NCI-H69 (cell line): ENCODE measurements around the gene GNAO1.

Experiments
- DNase-seq: peaks from one replicate; lab custom pipeline; 2025; lab: John Stamatoyannopoulos, UW

Gene GNAO1

GRCh38 chr16:56312028-56312300 is 120.7 kb downstream of the GNAO1 start:
- no peak for DNase-seq

DNA sequence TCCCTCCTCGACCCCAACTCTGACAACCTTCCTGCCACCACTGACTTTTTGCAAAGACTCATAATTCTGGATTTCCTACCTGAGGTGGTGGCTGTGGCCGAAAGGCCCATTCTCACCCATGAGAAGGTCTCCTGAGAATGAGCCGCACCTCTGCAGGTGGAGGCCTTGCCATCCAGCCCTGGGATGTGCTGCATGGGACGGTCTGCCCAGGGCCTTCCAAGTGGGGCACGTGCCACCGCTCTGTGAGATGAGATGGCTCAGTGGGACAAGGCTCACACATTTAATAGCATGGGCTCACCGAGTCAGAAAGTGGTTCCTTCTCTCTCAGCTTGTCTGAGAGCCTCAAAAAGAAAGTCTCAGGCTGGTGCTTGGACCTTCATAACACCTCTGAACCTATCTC is 121.3 kb downstream of the GNAO1 start:
- no peak for DNase-seq

DNA sequence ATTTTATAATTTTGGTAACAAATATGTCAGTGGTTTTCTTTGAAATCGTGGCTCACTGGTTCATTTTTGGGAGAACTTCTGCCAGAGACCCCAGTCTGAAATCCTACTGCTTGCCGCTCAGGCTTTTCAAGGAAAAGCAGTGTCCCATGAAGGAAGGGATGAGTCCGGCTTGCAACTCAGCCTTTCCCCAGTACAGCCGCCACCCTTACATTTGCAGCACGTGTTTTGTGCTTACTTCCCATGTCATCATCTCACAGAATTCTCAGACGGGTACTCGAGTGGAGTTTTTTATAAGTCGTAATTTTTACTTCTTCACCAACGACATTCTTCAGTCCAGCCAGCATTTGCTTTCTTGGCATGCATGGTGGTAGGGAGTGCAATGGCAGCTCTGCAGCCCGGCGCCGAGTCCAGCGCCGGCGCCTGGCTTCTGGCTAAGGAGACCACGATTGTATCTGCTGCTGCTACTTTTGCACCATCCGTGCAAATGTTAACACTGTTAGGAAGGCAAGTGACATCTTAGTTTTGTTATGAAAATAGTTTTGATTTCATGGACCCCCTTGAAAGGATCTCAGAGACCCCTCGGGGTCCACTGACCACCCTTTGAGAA is 123.1 kb downstream of the GNAO1 start:
- no peak for DNase-seq

DNA sequence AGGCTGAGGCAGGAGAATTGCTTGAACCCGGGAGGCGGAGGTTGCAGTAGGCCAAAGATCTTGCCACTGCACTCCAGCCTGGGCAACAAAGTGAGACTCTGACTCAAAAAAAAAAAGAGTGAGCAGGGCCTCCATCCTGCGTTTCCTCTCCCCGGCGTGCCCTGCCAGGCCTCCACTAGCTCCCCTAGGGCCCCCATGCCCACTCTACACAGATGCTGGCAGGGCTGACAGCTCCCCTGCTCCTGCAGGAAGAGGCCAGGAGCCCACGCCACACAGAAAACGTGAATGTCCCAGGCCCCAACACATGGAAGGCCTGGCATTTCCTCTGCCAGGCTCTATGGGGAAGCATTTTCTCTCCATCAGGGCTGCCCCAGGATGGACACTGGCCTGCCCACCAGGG is 124.7 kb downstream of the GNAO1 start:
- DNase-seq = no peak

DNA sequence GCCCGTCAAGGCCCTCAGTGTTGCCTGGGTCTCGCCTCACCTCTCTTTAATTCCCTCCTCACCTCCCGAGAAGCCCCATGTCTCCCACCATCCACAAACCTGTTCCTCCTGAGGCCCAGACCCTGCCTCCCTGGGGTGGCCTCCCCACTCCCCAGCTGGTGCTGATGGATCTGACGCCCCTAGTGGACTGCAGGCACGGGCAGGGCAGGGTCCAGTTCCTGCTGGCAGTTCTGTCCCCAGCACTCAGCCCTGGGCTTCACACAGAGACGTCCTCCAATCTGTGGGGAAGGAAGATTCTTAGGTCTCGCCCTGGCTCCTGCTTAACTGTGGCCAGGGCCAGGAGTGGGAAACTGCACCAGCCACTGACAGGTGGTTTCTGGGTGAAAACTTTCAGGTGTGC is 125.3 kb downstream of the GNAO1 start:
- DNase-seq = no peak

GRCh38 chr16:56317998-56318826 is 126.9 kb downstream of the GNAO1 start:
- peak; percentile 73 for DNase-seq

DNA sequence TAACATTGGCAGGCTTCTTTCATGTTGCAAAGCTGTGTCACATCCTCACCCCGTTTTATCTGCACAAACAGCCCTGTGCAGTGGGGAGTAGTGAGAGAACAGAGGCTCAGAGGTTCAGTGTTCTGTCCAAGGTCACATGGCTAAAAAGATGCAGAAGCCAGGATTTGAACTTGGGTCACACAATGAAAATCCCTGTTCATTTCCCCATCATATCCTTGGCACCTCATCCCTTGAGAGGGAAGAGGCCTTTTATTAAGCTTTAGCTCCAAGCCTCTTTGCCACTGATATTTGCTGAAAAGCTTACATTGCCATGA is 127.5 kb downstream of the GNAO1 start:
- DNase-seq = no peak

DNA sequence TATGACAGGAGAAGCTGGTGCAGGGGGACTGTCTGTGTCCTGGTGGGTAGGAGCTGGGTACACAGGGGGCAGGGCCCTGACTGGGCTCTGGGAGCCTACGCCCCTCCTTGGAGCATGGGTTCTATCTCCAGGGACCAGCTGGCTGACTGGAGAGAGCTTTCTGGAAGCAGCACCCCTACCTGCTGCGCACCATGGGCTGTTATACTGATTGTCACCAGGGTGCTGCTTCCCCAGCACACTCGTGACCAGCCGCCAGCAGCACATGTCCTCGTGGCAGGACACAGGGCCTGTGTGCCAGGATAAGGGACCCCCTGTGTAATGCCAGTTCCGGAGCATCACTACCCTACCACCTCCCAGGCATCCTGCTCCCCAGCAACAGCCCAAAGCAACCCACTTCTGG is 128.1 kb downstream of the GNAO1 start:
- no peak for DNase-seq

DNA sequence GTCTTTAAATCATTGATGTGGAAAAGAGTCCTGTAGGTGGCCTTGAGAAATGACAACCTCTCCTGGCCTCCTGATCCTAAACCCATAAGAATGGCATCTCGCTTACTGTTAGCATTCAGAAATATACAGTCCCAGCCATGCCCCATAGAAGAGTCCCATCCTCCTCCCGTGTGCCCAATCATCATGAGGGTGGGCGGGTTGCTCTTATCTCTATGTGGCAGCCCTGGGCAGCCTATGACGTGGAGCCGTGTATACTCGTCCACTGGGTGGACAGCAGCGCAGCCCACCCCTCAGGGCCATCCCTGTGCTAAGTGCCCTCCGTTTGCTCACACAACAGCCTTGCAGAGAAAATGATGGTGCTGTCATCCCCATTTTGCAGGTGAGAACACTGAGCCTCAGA is 128.8 kb downstream of the GNAO1 start:
- DNase-seq = no peak

GRCh38 chr16:56320811-56321558 is 129.7 kb downstream of the GNAO1 start:
- DNase-seq = no peak

DNA sequence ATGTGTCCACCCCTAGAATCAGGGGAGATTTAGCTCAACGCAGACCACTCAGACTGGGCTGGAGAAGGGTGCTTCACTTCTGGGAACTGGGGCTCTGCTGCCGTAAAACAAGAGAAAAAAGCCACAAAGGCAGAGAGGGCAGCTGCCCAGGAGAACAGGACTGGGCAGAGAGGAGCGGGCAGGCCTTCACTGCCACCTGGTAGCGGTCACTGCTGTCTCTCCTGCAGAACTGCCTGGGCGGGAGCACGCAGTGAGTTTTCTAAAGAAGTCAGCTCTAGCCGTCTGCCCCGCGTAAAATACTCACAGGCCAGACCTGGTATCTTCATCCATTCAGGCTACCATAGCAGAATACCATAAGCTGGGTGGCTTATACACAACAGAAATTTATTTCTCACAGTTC is 130.3 kb downstream of the GNAO1 start:
- DNase-seq = no peak

GRCh38 chr16:56324406-56324805 is 133.1 kb downstream of the GNAO1 start:
- DNase-seq = no peak

DNA sequence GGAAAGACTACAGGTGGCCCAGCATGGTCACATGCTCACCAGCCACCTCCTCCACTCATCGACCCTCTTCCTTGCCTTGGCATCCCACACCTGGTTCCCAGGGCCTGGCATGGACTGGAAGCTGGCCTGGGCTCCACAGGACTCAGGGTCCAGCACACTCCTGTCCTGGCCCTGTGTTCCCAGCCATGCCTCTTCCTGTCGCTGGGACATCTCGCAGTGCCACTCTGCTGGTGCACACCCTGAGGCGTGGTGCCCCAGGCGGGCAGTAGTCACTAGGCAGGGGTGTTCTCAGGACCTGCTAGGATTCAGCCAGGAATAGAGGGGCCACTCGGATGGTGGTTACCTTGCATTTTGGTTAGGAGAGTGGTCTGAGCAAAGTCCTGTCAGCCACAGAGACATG is 134.7 kb downstream of the GNAO1 start:
- no peak for DNase-seq

- no peak for DNase-seq
These were observed 136.0 kb downstream of the GNAO1 start for GRCh38 chr16:56327071-56327928.

DNA sequence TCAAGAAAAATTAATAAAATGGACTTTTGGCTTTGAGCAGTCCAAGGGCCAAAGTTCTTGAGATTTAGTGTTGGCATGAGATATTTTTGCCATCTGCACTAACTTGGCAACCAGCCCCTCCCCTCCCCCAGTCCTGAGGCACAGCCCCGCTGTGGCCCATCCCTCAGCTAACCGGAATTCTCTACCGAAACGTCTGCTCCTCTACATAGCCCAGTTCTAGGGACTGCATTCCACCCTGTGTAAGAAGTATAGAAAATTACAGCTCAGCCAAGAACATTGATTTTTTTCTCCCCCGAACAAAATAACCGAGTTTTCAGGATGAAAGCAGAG is 136.6 kb downstream of the GNAO1 start:
- no peak for DNase-seq

GRCh38 chr16:56328276-56329022 is 137.2 kb downstream of the GNAO1 start:
- no peak for DNase-seq

DNA sequence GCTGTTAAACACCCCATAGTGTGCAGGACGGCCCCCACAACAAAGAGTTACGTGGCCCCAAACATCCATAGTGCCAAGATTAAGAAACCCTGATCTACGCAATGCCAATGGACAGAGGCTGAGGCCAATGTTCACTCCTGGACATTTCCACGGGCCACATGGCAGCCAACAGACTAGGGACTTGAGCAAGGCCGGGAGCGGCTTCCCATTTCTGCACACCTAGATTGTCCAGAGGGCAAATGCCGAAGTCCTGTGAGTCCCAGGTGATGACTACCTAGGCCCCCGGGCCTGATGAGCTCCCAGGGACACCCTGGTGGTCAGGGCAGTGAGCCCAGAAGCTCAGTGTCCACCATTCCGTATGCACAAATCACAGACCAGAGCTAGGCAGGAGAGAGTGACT is 138.6 kb downstream of the GNAO1 start:
- DNase-seq = no peak

- DNase-seq = no peak
These were observed 139.2 kb downstream of the GNAO1 start for GRCh38 chr16:56330476-56330875.

DNA sequence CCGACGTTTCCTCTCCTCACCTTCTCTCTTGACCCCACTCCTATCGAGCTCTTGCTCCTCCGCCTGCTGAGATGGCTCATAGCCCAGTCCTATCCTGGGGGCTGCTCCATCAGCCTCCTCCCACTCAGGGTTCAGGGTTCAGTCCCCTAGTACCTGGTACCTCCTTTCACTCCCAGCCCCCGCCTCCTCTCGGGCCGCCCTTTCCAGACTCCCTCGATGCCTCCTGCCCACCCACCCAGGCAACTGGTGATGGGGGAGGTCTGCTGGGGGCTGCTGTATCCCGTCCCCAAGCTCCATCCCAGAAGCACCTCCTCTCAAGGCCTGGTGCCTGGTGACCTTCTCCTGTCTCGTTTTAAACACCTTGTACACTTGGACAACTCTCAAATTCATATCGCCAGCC is 140.1 kb downstream of the GNAO1 start:
- no peak for DNase-seq

GRCh38 chr16:56331915-56332314 is 140.6 kb downstream of the GNAO1 start:
- DNase-seq = peak; percentile 3

GRCh38 chr16:56332464-56333079 is 141.3 kb downstream of the GNAO1 start:
- no peak for DNase-seq

DNA sequence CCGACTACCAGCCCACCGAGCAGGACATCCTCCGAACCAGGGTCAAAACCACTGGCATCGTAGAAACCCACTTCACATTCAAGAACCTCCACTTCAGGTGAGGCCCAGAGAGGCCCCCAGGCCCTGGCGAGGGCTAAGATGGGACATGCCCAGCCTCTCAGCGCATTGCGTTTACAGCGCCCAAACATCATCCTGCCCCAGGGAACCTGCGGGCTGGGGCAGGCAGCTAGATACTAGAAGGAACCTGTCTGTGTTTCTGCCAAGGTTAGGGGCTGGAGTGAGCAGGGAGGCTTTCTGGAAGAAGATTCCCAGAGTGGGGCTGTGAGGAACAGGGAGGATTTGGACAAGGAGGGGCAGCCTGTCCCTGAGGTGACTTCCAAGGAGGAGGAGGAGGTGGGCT is 143.5 kb downstream of the GNAO1 start:
- DNase-seq = no peak
